ENCODE data around the gene GNG8. TPM values are rescaled to one million over a fixed set of nuclear protein-coding genes. Genes with fewer than 3 reads are reported as not detected.

The GNG8 gene
- polyA plus RNA-seq, 1 donor from 2014 or later = not detected

DNA sequence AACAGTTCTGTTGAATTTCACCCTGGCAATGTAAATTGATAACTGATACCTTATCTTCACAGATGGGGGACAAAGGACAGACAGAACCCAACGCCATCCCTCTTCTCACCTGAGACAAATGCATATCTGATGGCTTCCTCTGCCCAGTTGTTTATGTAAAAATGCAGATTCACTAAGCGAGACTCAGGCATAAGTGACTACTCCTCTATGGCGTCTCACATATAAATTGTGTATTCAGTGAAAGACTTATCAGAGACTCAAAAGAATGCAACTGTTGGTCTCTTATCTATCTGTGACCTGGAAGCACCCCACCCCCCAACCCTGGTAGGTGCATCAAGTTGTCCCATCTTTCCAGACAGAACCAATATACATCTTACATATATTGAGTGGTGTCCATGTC is 48.1 kb downstream of the GNG8 start:
- Mint-ChIP-seq H3K9me3 (peaks cover 0 to 4% (median 0%) of the 10 kb centered on the region in 3 donors), H3K4me3 (no peak overlapping the region), H3K27me3 (peaks cover 2% of the 10 kb centered on the region), H3K27ac (no peak overlapping the region), H3K36me3 (peaks cover 2% of the 10 kb centered on the region), H3K4me1 (peaks cover 0 to 2% (median 1%) of the 10 kb centered on the region in 3 donors)

GRCh38 chr19:46586294-46586693 is 49.7 kb downstream of the GNG8 start:
- H3K9me3 Mint-ChIP-seq = peaks cover 0 to 4% (median 0%) of the 10 kb centered on the region in 3 donors
- no peak overlapping the region for H3K27ac Mint-ChIP-seq
- peaks cover 2% of the 10 kb centered on the region for H3K27me3 Mint-ChIP-seq
- H3K4me3 Mint-ChIP-seq = no peak overlapping the region
- H3K4me1 Mint-ChIP-seq = peaks cover 0 to 2% (median 1%) of the 10 kb centered on the region in 3 donors
- H3K36me3 Mint-ChIP-seq = peaks cover 2% of the 10 kb centered on the region

DNA sequence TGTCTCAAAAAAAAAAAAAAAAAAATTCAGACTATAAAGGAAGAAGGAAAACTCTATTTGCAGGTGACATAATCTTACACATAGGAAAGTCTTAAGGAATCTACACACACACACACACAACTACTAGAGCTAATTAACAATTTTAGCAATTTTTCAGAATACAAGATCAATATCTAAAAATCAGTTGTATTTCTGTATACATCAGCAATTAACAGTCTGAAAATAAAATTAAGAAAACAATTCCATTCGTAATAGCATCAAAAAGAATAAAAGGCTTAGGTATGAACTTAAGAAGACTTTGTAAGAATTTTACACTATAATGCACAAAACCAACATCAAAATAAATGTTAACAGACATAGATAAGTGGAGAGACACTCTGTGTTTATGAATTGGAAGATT is 50.5 kb downstream of the GNG8 start:
- Mint-ChIP-seq H3K27me3 (peaks cover 2% of the 10 kb centered on the region), H3K4me3 (no peak overlapping the region), H3K27ac (no peak overlapping the region), H3K36me3 (peaks cover 2% of the 10 kb centered on the region), H3K9me3 (no peaks in the 10 kb centered on the region), H3K4me1 (peaks cover 0 to 2% (median 1%) of the 10 kb centered on the region in 3 donors)

Other genes with a start within 250 kb of the GNG8 start
- not detected for gene CCDC8, start 222.6 kb downstream of the GNG8 start, polyA plus RNA-seq
- not detected for gene PNMA8C, start 207.3 kb downstream of the GNG8 start, polyA plus RNA-seq
- gene PNMA8A, start 164.6 kb downstream of the GNG8 start, polyA plus RNA-seq = not detected
- gene PNMA8B, start 140.3 kb downstream of the GNG8 start, polyA plus RNA-seq = not detected
- 81.2 TPM for gene CALM3, start 34.9 kb downstream of the GNG8 start, polyA plus RNA-seq
- gene PTGIR, start 11.1 kb downstream of the GNG8 start, polyA plus RNA-seq = 0.21 TPM
- gene DACT3, start 25.0 kb upstream of the GNG8 start, polyA plus RNA-seq = not detected
- gene PRKD2, start 80.9 kb upstream of the GNG8 start, polyA plus RNA-seq = 143 TPM
- 5.9 TPM for gene FKRP, start 109.9 kb upstream of the GNG8 start, polyA plus RNA-seq
- gene STRN4, start 110.2 kb upstream of the GNG8 start, polyA plus RNA-seq = 33.3 TPM
- gene SLC1A5, start 152.4 kb upstream of the GNG8 start, polyA plus RNA-seq = 38.2 TPM
- 76.8 TPM for gene AP2S1, start 214.6 kb upstream of the GNG8 start, polyA plus RNA-seq
- gene ARHGAP35, start 224.8 kb upstream of the GNG8 start, polyA plus RNA-seq = 4.4 TPM

Measured in IgD-negative memory B cell (primary cell).